Measurements from ENCODE around the gene METTL9. TPM values are rescaled to one million over a fixed set of nuclear protein-coding genes. Genes with fewer than 3 reads are reported as not detected.
"Not testable (repeated sequence)": the region's sequence is repeated elsewhere in the genome, so short reads cannot be mapped to it uniquely, and the experiment has no call there.

METTL9 gene
- total and polyA plus RNA-seq, 4 donors, result 159 to 207 (median 179) TPM

GRCh38 chr16:21600031-21600773 lies 825 bp downstream of the METTL9 start:
- no peaks in the 10 kb centered on the region for H3K27me3 ChIP-seq (ENCODE audit: control insufficient read depth, insufficient read depth, low read length)
- peak overlapping the region; percentile 70 for H3K4me3 ChIP-seq (ENCODE audit: low read depth, low read length)
- H3K9me3 ChIP-seq (ENCODE audit: control insufficient read depth, insufficient read depth, low read length), result no peaks in the 10 kb centered on the region
- H3K4me1 ChIP-seq (ENCODE audit: control insufficient read depth, insufficient read depth, low read length), result peaks cover 13% of the 10 kb centered on the region
- H3K36me3 ChIP-seq (ENCODE audit: control insufficient read depth, insufficient read depth, low read length), result no peaks in the 10 kb centered on the region
- DNase-seq (ENCODE audit: low read depth in 4 of 6, low spot score in 6 of 6), result peak in 3 of 6 donors; percentile 15 to 58 (median 52)
- peak overlapping the region; percentile 80 for H3K27ac ChIP-seq (ENCODE audit: low read depth, low read length)
- under 1% methylated on average over 44 of the region's 52 CpGs for WGBS (ENCODE audit: insufficient coverage)

- Histone ChIP-seq H3K4me3 (ENCODE audit: low read depth, low read length) (no peak overlapping the region), H3K36me3 (ENCODE audit: control insufficient read depth, insufficient read depth, low read length) (no peaks in the 10 kb centered on the region), H3K9me3 (ENCODE audit: control insufficient read depth, insufficient read depth, low read length) (no peaks in the 10 kb centered on the region), H3K27ac (ENCODE audit: low read depth, low read length) (no peak overlapping the region), H3K4me1 (ENCODE audit: control insufficient read depth, insufficient read depth, low read length) (peaks cover 25% of the 10 kb centered on the region), H3K27me3 (ENCODE audit: control insufficient read depth, insufficient read depth, low read length) (no peaks in the 10 kb centered on the region)
- no peak for DNase-seq (ENCODE audit: low read depth in 4 of 6, low spot score in 6 of 6)
- 83% methylated on average over 1 of the region's 3 CpGs for WGBS (ENCODE audit: insufficient coverage)
Measured at GRCh38 chr16:21602785-21603184, 3.4 kb downstream of the METTL9 start.

- Histone ChIP-seq H3K36me3 (ENCODE audit: control insufficient read depth, insufficient read depth, low read length) (no peaks in the 10 kb centered on the region), H3K27me3 (ENCODE audit: control insufficient read depth, insufficient read depth, low read length) (no peaks in the 10 kb centered on the region), H3K4me1 (ENCODE audit: control insufficient read depth, insufficient read depth, low read length) (peaks cover 25% of the 10 kb centered on the region), H3K27ac (ENCODE audit: low read depth, low read length) (peak overlapping the region; percentile 16), H3K4me3 (ENCODE audit: low read depth, low read length) (no peak overlapping the region), H3K9me3 (ENCODE audit: control insufficient read depth, insufficient read depth, low read length) (no peaks in the 10 kb centered on the region)
- WGBS (ENCODE audit: insufficient coverage), result 8% methylated on average over 3 of the region's 3 CpGs
- peak in 3 of 6 donors; percentile 51 to 83 (median 72) for DNase-seq (ENCODE audit: low read depth in 4 of 6, low spot score in 6 of 6)
Measured at GRCh38 chr16:21603928-21604327, 4.6 kb downstream of the METTL9 start.

GRCh38 chr16:21605848-21606247 lies 6.5 kb downstream of the METTL9 start:
- H3K4me1 ChIP-seq (ENCODE audit: control insufficient read depth, insufficient read depth, low read length), result peaks cover 25% of the 10 kb centered on the region
- H3K27ac ChIP-seq (ENCODE audit: low read depth, low read length); H3K4me3 ChIP-seq (ENCODE audit: low read depth, low read length); H3K27me3 ChIP-seq (ENCODE audit: control insufficient read depth, insufficient read depth, low read length); H3K36me3 ChIP-seq (ENCODE audit: control insufficient read depth, insufficient read depth, low read length); DNase-seq (ENCODE audit: low read depth in 4 of 6, low spot score in 6 of 6); H3K9me3 ChIP-seq (ENCODE audit: control insufficient read depth, insufficient read depth, low read length): not testable (repeated sequence)
- 97% methylated on average over 5 of the region's 8 CpGs for WGBS (ENCODE audit: insufficient coverage)

- Histone ChIP-seq H3K27ac (ENCODE audit: low read depth, low read length) (no peak overlapping the region), H3K4me1 (ENCODE audit: control insufficient read depth, insufficient read depth, low read length) (peaks cover 18% of the 10 kb centered on the region), H3K27me3 (ENCODE audit: control insufficient read depth, insufficient read depth, low read length) (no peaks in the 10 kb centered on the region), H3K9me3 (ENCODE audit: control insufficient read depth, insufficient read depth, low read length) (no peaks in the 10 kb centered on the region), H3K36me3 (ENCODE audit: control insufficient read depth, insufficient read depth, low read length) (no peaks in the 10 kb centered on the region), H3K4me3 (ENCODE audit: low read depth, low read length) (no peak overlapping the region)
- peak in 1 of 6 donors; percentile 66 for DNase-seq (ENCODE audit: low read depth in 4 of 6, low spot score in 6 of 6)
- WGBS (ENCODE audit: insufficient coverage), result 57% methylated on average over 1 of the region's 3 CpGs
Measured at GRCh38 chr16:21608639-21609328, 9.4 kb downstream of the METTL9 start.

GRCh38 chr16:21610006-21610544 lies 10.7 kb downstream of the METTL9 start:
- Histone ChIP-seq H3K4me1 (ENCODE audit: control insufficient read depth, insufficient read depth, low read length) (peaks cover 18% of the 10 kb centered on the region), H3K27ac (ENCODE audit: low read depth, low read length) (no peak overlapping the region), H3K36me3 (ENCODE audit: control insufficient read depth, insufficient read depth, low read length) (no peaks in the 10 kb centered on the region), H3K9me3 (ENCODE audit: control insufficient read depth, insufficient read depth, low read length) (no peaks in the 10 kb centered on the region), H3K27me3 (ENCODE audit: control insufficient read depth, insufficient read depth, low read length) (no peaks in the 10 kb centered on the region), H3K4me3 (ENCODE audit: low read depth, low read length) (no peak overlapping the region)
- DNase-seq (ENCODE audit: low read depth in 4 of 6, low spot score in 6 of 6), result no peak
- WGBS (ENCODE audit: insufficient coverage), result 93% methylated on average over 2 of the region's 3 CpGs

GRCh38 chr16:21610766-21611165 lies 11.4 kb downstream of the METTL9 start:
- peak in 1 of 6 donors; percentile 20 for DNase-seq (ENCODE audit: low read depth in 4 of 6, low spot score in 6 of 6)
- no peak overlapping the region for H3K27ac ChIP-seq (ENCODE audit: low read depth, low read length)
- no peaks in the 10 kb centered on the region for H3K9me3 ChIP-seq (ENCODE audit: control insufficient read depth, insufficient read depth, low read length)
- no peak overlapping the region for H3K4me3 ChIP-seq (ENCODE audit: low read depth, low read length)
- peaks cover 13% of the 10 kb centered on the region for H3K4me1 ChIP-seq (ENCODE audit: control insufficient read depth, insufficient read depth, low read length)
- no CpG with 5 or more reads among the region's 2 CpGs for WGBS (ENCODE audit: insufficient coverage)
- H3K36me3 ChIP-seq (ENCODE audit: control insufficient read depth, insufficient read depth, low read length), result no peaks in the 10 kb centered on the region
- H3K27me3 ChIP-seq (ENCODE audit: control insufficient read depth, insufficient read depth, low read length), result no peaks in the 10 kb centered on the region

- H3K36me3 ChIP-seq (ENCODE audit: control insufficient read depth, insufficient read depth, low read length), result no peaks in the 10 kb centered on the region
- no peaks in the 10 kb centered on the region for H3K9me3 ChIP-seq (ENCODE audit: control insufficient read depth, insufficient read depth, low read length)
- H3K4me1 ChIP-seq (ENCODE audit: control insufficient read depth, insufficient read depth, low read length), result peaks cover 10% of the 10 kb centered on the region
- no peaks in the 10 kb centered on the region for H3K27me3 ChIP-seq (ENCODE audit: control insufficient read depth, insufficient read depth, low read length)
- no peak for DNase-seq (ENCODE audit: low read depth in 4 of 6, low spot score in 6 of 6)
- WGBS (ENCODE audit: insufficient coverage), result 32% methylated on average over 4 of the region's 4 CpGs
- no peak overlapping the region for H3K4me3 ChIP-seq (ENCODE audit: low read depth, low read length)
- no peak overlapping the region for H3K27ac ChIP-seq (ENCODE audit: low read depth, low read length)
Measured at GRCh38 chr16:21611198-21611555, 11.8 kb downstream of the METTL9 start.

- Histone ChIP-seq H3K4me1 (ENCODE audit: control insufficient read depth, insufficient read depth, low read length) (peaks cover 10% of the 10 kb centered on the region), H3K36me3 (ENCODE audit: control insufficient read depth, insufficient read depth, low read length) (no peaks in the 10 kb centered on the region), H3K27me3 (ENCODE audit: control insufficient read depth, insufficient read depth, low read length) (no peaks in the 10 kb centered on the region), H3K9me3 (ENCODE audit: control insufficient read depth, insufficient read depth, low read length) (no peaks in the 10 kb centered on the region), H3K4me3 (ENCODE audit: low read depth, low read length) (no peak overlapping the region), H3K27ac (ENCODE audit: low read depth, low read length) (no peak overlapping the region)
- WGBS (ENCODE audit: insufficient coverage), result 33% methylated on average over 1 of the region's 7 CpGs
- DNase-seq (ENCODE audit: low read depth in 4 of 6, low spot score in 6 of 6), result peak in 1 of 6 donors; percentile 32
Measured at GRCh38 chr16:21611556-21612384, 12.4 kb downstream of the METTL9 start.

Measured in spinal cord (tissue), 10 donors.